Liver (tissue), 9 donors: ENCODE measurements around the gene POFUT2. TPM values are rescaled to one million over a fixed set of nuclear protein-coding genes. Genes with fewer than 3 reads are reported as not detected.

Experiments used
- DNase-seq: peaks from one replicate; pipeline ENCODE4 v3.0.0-alpha.2; 2017; ENCODE audit warnings: low spot score
- H3K27ac ChIP-seq, 2 donors: one replicate each; pipeline ENCODE4 v1.7.0; 2013; ENCODE audit warnings: inconsistent platforms in 2 of 2, low read length in 2 of 2, control low read depth in 1 of 2, low read depth in 1 of 2, mild to moderate bottlenecking in 1 of 2
- H3K27me3 ChIP-seq, 4 donors: one replicate each; pipeline versions ENCODE4 v1.6.1 to v1.7.0; 2013; ENCODE audit warnings: low read length in 3 of 4, inconsistent platforms in 1 of 4, mild to moderate bottlenecking in 1 of 4, moderate library complexity in 1 of 4; ENCODE audit not compliant: control insufficient read depth in 4 of 4, insufficient read depth in 4 of 4
- H3K36me3 ChIP-seq, 4 donors: one replicate each; pipeline versions ENCODE4 v1.6.1 to v1.7.0; 2013; ENCODE audit warnings: low read length in 3 of 4, mild to moderate bottlenecking in 3 of 4, low read depth in 1 of 4, moderate library complexity in 1 of 4; ENCODE audit not compliant: control insufficient read depth in 4 of 4, insufficient read depth in 3 of 4
- H3K4me1 ChIP-seq, 4 donors: one replicate each; pipeline versions ENCODE4 v1.6.1 to v1.7.0; 2013; ENCODE audit warnings: low read length in 3 of 4, mild to moderate bottlenecking in 3 of 4, moderate library complexity in 1 of 4; ENCODE audit not compliant: control insufficient read depth in 4 of 4, insufficient read depth in 4 of 4
- H3K4me3 ChIP-seq, 3 donors: one replicate each; pipeline versions ENCODE4 v1.6.1 to v1.7.0; 2013; ENCODE audit warnings: low read length in 3 of 3, control low read depth in 1 of 3, low read depth in 1 of 3, mild to moderate bottlenecking in 1 of 3
- H3K9ac ChIP-seq, 2 donors: one replicate each; pipeline ENCODE4 v1.7.0; 2013; ENCODE audit warnings: low read length in 2 of 2, mild to moderate bottlenecking in 2 of 2, moderate library complexity in 2 of 2, control low read depth in 1 of 2, low read depth in 1 of 2
- H3K9me3 ChIP-seq, 4 donors: one replicate each; pipeline versions ENCODE4 v1.6.1 to v1.7.0; 2013; ENCODE audit warnings: low read length in 3 of 4; ENCODE audit not compliant: control insufficient read depth in 4 of 4
- FOXA1 ChIP-seq: IDR thresholded peaks from 2 replicates; pipeline ENCODE4 v1.6.1; 2016; ENCODE audit warnings: antibody characterized with exemption
- FOXA2 ChIP-seq: IDR thresholded peaks from 2 replicates; pipeline ENCODE4 v1.6.1; 2016; ENCODE audit warnings: antibody characterized with exemption
- GABPA ChIP-seq, 2 donors: IDR thresholded peaks in 1 of 2; conservative IDR thresholded peaks in 1 of 2; 2 replicates each; pipeline ENCODE4 v1.6.1; 2016; ENCODE audit warnings: antibody characterized with exemption in 2 of 2, mild to moderate bottlenecking in 1 of 2, moderate library complexity in 1 of 2
- HNF4A ChIP-seq, 2 donors: conservative IDR thresholded peaks; 2 replicates each; pipeline ENCODE4 v1.6.1; 2016; ENCODE audit warnings: antibody characterized with exemption in 2 of 2, mild to moderate bottlenecking in 2 of 2
- HNF4G ChIP-seq: IDR thresholded peaks from 2 replicates; pipeline ENCODE4 v1.6.1; 2016; ENCODE audit warnings: antibody characterized with exemption
- JUND ChIP-seq, 2 donors: IDR thresholded peaks; 2 replicates each; pipeline ENCODE4 v1.6.1; 2016; ENCODE audit warnings: antibody characterized with exemption in 2 of 2
- NR2F2 ChIP-seq: IDR thresholded peaks from 2 replicates; pipeline ENCODE4 v1.6.1; 2016; ENCODE audit warnings: antibody characterized with exemption
- RAD21 ChIP-seq, 2 donors: IDR thresholded peaks; 2 replicates each; pipeline ENCODE4 v1.6.1; 2016; ENCODE audit warnings: antibody characterized with exemption in 2 of 2, mild to moderate bottlenecking in 2 of 2
- RXRA ChIP-seq, 2 donors: IDR thresholded peaks; 2 replicates each; pipeline ENCODE4 v1.6.1; 2017 to 2018; ENCODE audit warnings: antibody characterized with exemption in 2 of 2, mild to moderate bottlenecking in 1 of 2
- SP1 ChIP-seq: IDR thresholded peaks from 2 replicates; pipeline ENCODE4 v1.6.1; 2018; ENCODE audit warnings: antibody characterized with exemption, mild to moderate bottlenecking
- YY1 ChIP-seq: IDR thresholded peaks from 2 replicates; pipeline ENCODE4 v1.6.1; 2016; ENCODE audit warnings: antibody characterized with exemption, mild to moderate bottlenecking
- WGBS: extraction: QIAGEN DNeasy Blood & Tissue Kit; methylation state at CpG from one replicate; pipeline ENCODE4 v1.1.7; 2013; 5-methylcytosine and 5-hydroxymethylcytosine counted together
- polyA plus RNA-seq, 2 donors: library from polyadenylated mRNA; stranded (reverse) in 1 of 2; unstranded in 1 of 2; fragments of 200-250 nt in 1 of 2; fragments of >200 nt in 1 of 2; fragmentation: Nextera tagmentation in 1 of 2; extraction: Ambion mirVana in 1 of 2; gene quantifications; one replicate each; pipeline versions ENCODE4 v1.2.1 to v1.2.3, GENCODE V29; 2013 to 2015
- total RNA-seq, 2 donors: library from RNA; depleted of rRNA; stranded (reverse); fragments of >200 nt; gene quantifications; one replicate each; pipeline ENCODE4 v1.2.3, GENCODE V29; 2014
- TF ChIP-seq, protein P1 (sequence below): IDR thresholded peaks from 2 replicates; pipeline ENCODE4 v1.6.1; 2016; ENCODE audit warnings: antibody characterized with exemption
- TF ChIP-seq, protein P2 (sequence below): fragments of 150-350 bp; IDR thresholded peaks from 2 replicates; pipeline ENCODE4 v1.5.1; 2017; ENCODE audit warnings: improper control_type of control experiment, low read depth, low read length; ENCODE audit not compliant: missing input control
- TF ChIP-seq, protein P3 (sequence below): IDR thresholded peaks from 2 replicates; pipeline ENCODE4 v1.6.1; 2016; ENCODE audit warnings: antibody characterized with exemption
- TF ChIP-seq, protein P4 (sequence below): IDR thresholded peaks from 2 replicates; pipeline ENCODE4 v1.6.1; 2016; ENCODE audit warnings: antibody characterized with exemption
- donor health status: healthy.
- donor health status: healthy.
- donor health status: healthy.
- donor health status: healthy.
- donor health status: healthy.

Gene POFUT2
- total and polyA plus RNA-seq, 4 donors = 3.3 to 15.6 (median 7.9) TPM

DNA sequence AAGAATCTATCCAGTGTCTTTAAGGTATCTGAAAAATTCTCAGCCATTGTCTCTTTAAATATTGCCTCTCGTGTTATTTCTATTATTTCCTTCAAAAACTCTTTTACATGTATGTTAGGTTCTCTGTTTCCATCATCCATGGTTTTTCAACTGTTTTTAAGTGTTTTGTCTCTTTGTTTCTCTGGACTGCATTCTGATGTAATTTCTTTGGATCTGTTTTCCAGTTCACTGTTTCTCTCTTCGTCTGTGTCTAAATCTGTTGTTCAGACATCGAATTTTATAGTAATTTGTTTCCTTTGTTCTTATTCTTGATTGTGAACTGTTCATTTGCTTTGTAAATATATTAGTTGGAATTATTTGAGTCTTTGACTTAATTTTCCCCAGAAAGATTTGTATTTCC is 44.1 kb downstream of the POFUT2 start:
- Histone ChIP-seq H3K9ac (no peak overlapping the region), H3K27ac (no peak overlapping the region), H3K36me3 (no peaks in the 10 kb centered on the region), H3K9me3 (peaks cover 0 to 7% (median 0%) of the 10 kb centered on the region in 4 donors), H3K4me3 (no peak overlapping the region), H3K4me1 (peaks cover 0 to 5% (median 2%) of the 10 kb centered on the region in 4 donors), H3K27me3 (no peaks in the 10 kb centered on the region)
- no peak for DNase-seq
- WGBS = 17% methylated on average over 3 of the region's 3 CpGs
- no peak for TF ChIP-seq YY1
- TF ChIP-seq RXRA (IDR thresholded peaks at IDR 0.05) = no peak
- TF ChIP-seq, protein P1, sequence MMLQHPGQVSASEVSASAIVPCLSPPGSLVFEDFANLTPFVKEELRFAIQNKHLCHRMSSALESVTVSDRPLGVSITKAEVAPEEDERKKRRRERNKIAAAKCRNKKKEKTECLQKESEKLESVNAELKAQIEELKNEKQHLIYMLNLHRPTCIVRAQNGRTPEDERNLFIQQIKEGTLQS = no peak
- no peak for TF ChIP-seq HNF4A (conservative IDR thresholded peaks at IDR 0.05)
- TF ChIP-seq RAD21 (IDR thresholded peaks at IDR 0.05) = no peak
- TF ChIP-seq, protein P2, sequence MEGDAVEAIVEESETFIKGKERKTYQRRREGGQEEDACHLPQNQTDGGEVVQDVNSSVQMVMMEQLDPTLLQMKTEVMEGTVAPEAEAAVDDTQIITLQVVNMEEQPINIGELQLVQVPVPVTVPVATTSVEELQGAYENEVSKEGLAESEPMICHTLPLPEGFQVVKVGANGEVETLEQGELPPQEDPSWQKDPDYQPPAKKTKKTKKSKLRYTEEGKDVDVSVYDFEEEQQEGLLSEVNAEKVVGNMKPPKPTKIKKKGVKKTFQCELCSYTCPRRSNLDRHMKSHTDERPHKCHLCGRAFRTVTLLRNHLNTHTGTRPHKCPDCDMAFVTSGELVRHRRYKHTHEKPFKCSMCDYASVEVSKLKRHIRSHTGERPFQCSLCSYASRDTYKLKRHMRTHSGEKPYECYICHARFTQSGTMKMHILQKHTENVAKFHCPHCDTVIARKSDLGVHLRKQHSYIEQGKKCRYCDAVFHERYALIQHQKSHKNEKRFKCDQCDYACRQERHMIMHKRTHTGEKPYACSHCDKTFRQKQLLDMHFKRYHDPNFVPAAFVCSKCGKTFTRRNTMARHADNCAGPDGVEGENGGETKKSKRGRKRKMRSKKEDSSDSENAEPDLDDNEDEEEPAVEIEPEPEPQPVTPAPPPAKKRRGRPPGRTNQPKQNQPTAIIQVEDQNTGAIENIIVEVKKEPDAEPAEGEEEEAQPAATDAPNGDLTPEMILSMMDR = no peak
- TF ChIP-seq HNF4G = no peak
- TF ChIP-seq FOXA1 = no peak
- no peak for TF ChIP-seq FOXA2
- TF ChIP-seq NR2F2 = no peak
- TF ChIP-seq, protein P3, sequence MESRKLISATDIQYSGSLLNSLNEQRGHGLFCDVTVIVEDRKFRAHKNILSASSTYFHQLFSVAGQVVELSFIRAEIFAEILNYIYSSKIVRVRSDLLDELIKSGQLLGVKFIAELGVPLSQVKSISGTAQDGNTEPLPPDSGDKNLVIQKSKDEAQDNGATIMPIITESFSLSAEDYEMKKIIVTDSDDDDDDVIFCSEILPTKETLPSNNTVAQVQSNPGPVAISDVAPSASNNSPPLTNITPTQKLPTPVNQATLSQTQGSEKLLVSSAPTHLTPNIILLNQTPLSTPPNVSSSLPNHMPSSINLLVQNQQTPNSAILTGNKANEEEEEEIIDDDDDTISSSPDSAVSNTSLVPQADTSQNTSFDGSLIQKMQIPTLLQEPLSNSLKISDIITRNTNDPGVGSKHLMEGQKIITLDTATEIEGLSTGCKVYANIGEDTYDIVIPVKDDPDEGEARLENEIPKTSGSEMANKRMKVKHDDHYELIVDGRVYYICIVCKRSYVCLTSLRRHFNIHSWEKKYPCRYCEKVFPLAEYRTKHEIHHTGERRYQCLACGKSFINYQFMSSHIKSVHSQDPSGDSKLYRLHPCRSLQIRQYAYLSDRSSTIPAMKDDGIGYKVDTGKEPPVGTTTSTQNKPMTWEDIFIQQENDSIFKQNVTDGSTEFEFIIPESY = no peak

DNA sequence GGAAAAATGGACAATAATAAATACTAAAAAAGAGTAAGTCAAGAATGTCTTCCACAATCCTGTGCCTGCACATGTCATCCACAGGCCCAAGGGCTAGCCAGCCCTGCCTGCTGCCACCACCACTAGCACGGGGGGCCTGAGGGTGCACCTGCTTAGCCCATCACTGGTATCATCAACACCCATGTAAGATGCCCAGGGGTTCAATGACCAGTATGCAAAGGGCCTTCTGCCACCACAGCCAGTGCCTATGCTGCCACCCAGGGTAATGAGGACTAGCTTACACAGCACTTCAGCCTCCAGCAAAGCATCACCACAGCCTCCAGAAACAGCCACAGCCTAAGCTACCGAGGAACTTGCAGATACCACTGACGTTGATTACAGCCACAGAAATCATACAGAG is 46.3 kb downstream of the POFUT2 start:
- no peak for DNase-seq
- Histone ChIP-seq H3K9ac (no peak overlapping the region), H3K9me3 (peaks cover 0 to 7% (median 0%) of the 10 kb centered on the region in 4 donors), H3K27me3 (no peaks in the 10 kb centered on the region), H3K36me3 (no peaks in the 10 kb centered on the region), H3K4me1 (no peaks in the 10 kb centered on the region), H3K4me3 (no peak overlapping the region), H3K27ac (no peak overlapping the region)
- TF ChIP-seq HNF4A (conservative IDR thresholded peaks at IDR 0.05) = no peak
- no peak for TF ChIP-seq JUND (IDR thresholded peaks at IDR 0.05)
- TF ChIP-seq, protein P3 = no peak
- TF ChIP-seq, protein P1 = no peak
- TF ChIP-seq YY1 = no peak
- TF ChIP-seq RAD21 (IDR thresholded peaks at IDR 0.05) = no peak
- no peak for TF ChIP-seq GABPA (IDR thresholded peaks at IDR 0.05 in 1 of 2, conservative IDR thresholded peaks at IDR 0.05 in 1 of 2)
- no peak for TF ChIP-seq SP1
- TF ChIP-seq, protein P4, sequence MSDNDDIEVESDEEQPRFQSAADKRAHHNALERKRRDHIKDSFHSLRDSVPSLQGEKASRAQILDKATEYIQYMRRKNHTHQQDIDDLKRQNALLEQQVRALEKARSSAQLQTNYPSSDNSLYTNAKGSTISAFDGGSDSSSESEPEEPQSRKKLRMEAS = no peak
- TF ChIP-seq RXRA (IDR thresholded peaks at IDR 0.05) = no peak
- 77% methylated on average over 3 of the region's 3 CpGs for WGBS
